K562 (cell line): Measurements from ENCODE around the gene PARD3B. TPM values are rescaled to one million over a fixed set of nuclear protein-coding genes. Genes with fewer than 3 reads are reported as not detected.

Experiments
- ATAC-seq: fragments of 200-7000 bp; cut with Tn5 transposase; 3 replicates; pipeline ENCODE4 v1.9.1; 2020; ENCODE audit warnings: moderate library complexity
- BruUV-seq: library from RNA; stranded (reverse); fragments of 400-500 nt; replicated peaks from 2 replicates; lab custom pipeline; 2021; lab: Mats Ljungman, UMichigan
- CTCF ChIA-PET: fragments of 300-600 bp; formaldehyde crosslinking; extraction: SDS; loops from one replicate; lab custom pipeline; 2021; ENCODE audit warnings: low intra/inter-chr PET ratio; lab: Yijun Ruan, JAX
- POLR2A ChIA-PET: fragments of 300-600, 350-650 bp; sonication (Branson Sonifier 250); formaldehyde crosslinking; extraction: SDS; loops from one replicate; lab custom pipeline; 2021; ENCODE audit warnings: antibody characterized with exemption, inconsistent platforms; lab: Yijun Ruan, JAX
- DNase-seq, 4 experiments: peaks; one replicate each; pipeline versions ENCODE4 v3.0.0 to v3.0.0-alpha.2; 2011 to 2018; ENCODE audit warnings: low spot score in 3 of 4, mixed read lengths in 3 of 4; ENCODE audit errors: extremely low read depth in 1 of 4
- FAIRE-seq: peaks from 2 replicates; lab custom pipeline; 2011; peaks lifted over from hg19 to GRCh38; lab: Jason Lieb, UNC
- H2AFZ ChIP-seq: 2 replicates; pipeline ENCODE4 v1.6.0; 2011; ENCODE audit warnings: low read depth, low read length, control low read depth, inconsistent platforms
- H3K27ac ChIP-seq: fragments of 200-600 bp; 3 replicates; pipeline ENCODE4 v1.8.0; 2011; ENCODE audit warnings: low read depth, mild to moderate bottlenecking, control low read depth, inconsistent platforms, low read length, moderate library complexity, mixed read lengths; ENCODE audit errors: extremely low read depth
- H3K27me3 ChIP-seq, 2 experiments: fragments of 300-600 bp in 1 of 2; 2 replicates in 1 of 2; 3 replicates in 1 of 2; pipeline versions ENCODE4 v1.6.0 to v1.8.0; 2011; ENCODE audit warnings: inconsistent platforms in 2 of 2, low read length in 2 of 2, mild to moderate bottlenecking in 1 of 2, mixed read lengths in 1 of 2, moderate library complexity in 1 of 2; ENCODE audit not compliant: control insufficient read depth in 2 of 2, insufficient read depth in 2 of 2
- H3K36me3 ChIP-seq: fragments of 300-600 bp; 3 replicates; pipeline ENCODE4 v1.8.0; 2011; ENCODE audit warnings: mild to moderate bottlenecking, low read length, inconsistent platforms; ENCODE audit not compliant: control insufficient read depth, insufficient read depth
- H3K4me1 ChIP-seq, 2 experiments: fragments of 200-600 bp in 1 of 2; replicated peaks in 1 of 2; 2 replicates in 1 of 2; 3 replicates in 1 of 2; pipeline versions ENCODE4 v1.5.1 to v1.8.0; 2011; ENCODE audit warnings: inconsistent platforms in 2 of 2, low read length in 2 of 2, mild to moderate bottlenecking in 1 of 2, mixed read lengths in 1 of 2, moderate library complexity in 1 of 2; ENCODE audit not compliant: control insufficient read depth in 2 of 2, insufficient read depth in 2 of 2
- H3K4me2 ChIP-seq: 2 replicates; pipeline ENCODE4 v1.6.1; 2011; ENCODE audit warnings: low read length, control low read depth, inconsistent platforms, mixed read lengths; ENCODE audit not compliant: insufficient read depth
- H3K4me3 ChIP-seq: fragments of 200-600 bp; sonication (generic), shearing (Covaris generic); 2 replicates; pipeline ENCODE4 v1.5.1; 2016; ENCODE audit warnings: control low read depth, inconsistent platforms
- H3K79me2 ChIP-seq: fragments of 200-600 bp; 3 replicates; pipeline ENCODE4 v1.8.0; 2011; ENCODE audit warnings: low read length, inconsistent platforms; ENCODE audit not compliant: control insufficient read depth, insufficient read depth
- H3K9ac ChIP-seq, 2 experiments: 2 replicates each; pipeline versions ENCODE4 v1.6.0 to v1.6.1; 2011; ENCODE audit warnings: low read depth in 2 of 2, low read length in 2 of 2, control low read depth in 1 of 2, inconsistent platforms in 1 of 2, mild to moderate bottlenecking in 1 of 2, mixed read lengths in 1 of 2; ENCODE audit not compliant: insufficient read depth in 1 of 2
- H3K9me1 ChIP-seq: one replicate; pipeline ENCODE4 v1.6.0; 2011; ENCODE audit warnings: inconsistent platforms, mild to moderate bottlenecking, low read length, moderate library complexity; ENCODE audit not compliant: control insufficient read depth, insufficient read depth
- H3K9me3 ChIP-seq: replicated peaks from 2 replicates; pipeline ENCODE4 v1.5.1; 2011; ENCODE audit warnings: low read depth, low read length, inconsistent platforms; ENCODE audit not compliant: control insufficient read depth, insufficient read depth
- H4K20me1 ChIP-seq: replicated peaks from 2 replicates; pipeline ENCODE4 v1.6.1; 2011; ENCODE audit warnings: low read length, inconsistent platforms, mixed read lengths; ENCODE audit not compliant: control insufficient read depth, insufficient read depth
- ARID2 ChIP-seq: fragments of 450-650 bp; IDR thresholded peaks from 2 replicates; pipeline ENCODE4 v1.6.1; 2017; ENCODE audit warnings: antibody characterized with exemption, mild to moderate bottlenecking
- CBX3 ChIP-seq, 2 experiments: IDR thresholded peaks; 1 replicate in 1 of 2; 2 replicates in 1 of 2; pipeline ENCODE4 v1.6.1; 2012; ENCODE audit warnings: inconsistent platforms in 2 of 2, low read length in 2 of 2, borderline replicate concordance in 1 of 2, control low read depth in 1 of 2
- CSDE1 ChIP-seq, 2 experiments: fragments of 450-650 bp; IDR thresholded peaks; 2 replicates each; pipeline ENCODE4 v1.6.1; 2016; ENCODE audit warnings: mild to moderate bottlenecking in 1 of 2
- ETS1 ChIP-seq: conservative IDR thresholded peaks from 2 replicates; pipeline ENCODE4 v1.6.1; 2011; ENCODE audit warnings: low read depth, mild to moderate bottlenecking, low read length; ENCODE audit not compliant: control insufficient read depth
- EWSR1 ChIP-seq: fragments of 450-650 bp; IDR thresholded peaks from 2 replicates; pipeline ENCODE4 v1.6.1; 2018; ENCODE audit warnings: borderline replicate concordance, mild to moderate bottlenecking, low read depth, moderate library complexity; ENCODE audit not compliant: partially characterized antibody
- MECOM ChIP-seq: fragments of 250-450 bp; sonication (Bioruptor Pico); IDR thresholded peaks from 2 replicates; pipeline ENCODE4 v1.8.0; 2022; ENCODE audit warnings: inconsistent platforms
- NFXL1 ChIP-seq: fragments of 450-650 bp; formaldehyde crosslinking; IDR thresholded peaks from 2 replicates; pipeline ENCODE4 v1.4.0; 2021; ENCODE audit warnings: mild to moderate bottlenecking
- PRMT5 ChIP-seq: sonication (generic); formaldehyde crosslinking; IDR thresholded peaks from 2 replicates; pipeline ENCODE4 v1.5.0; 2020; ENCODE audit warnings: missing genetic modification reagents
- RBM14 ChIP-seq: fragments of 200-400 bp; formaldehyde crosslinking; IDR thresholded peaks from 2 replicates; pipeline ENCODE4 v1.6.1; 2018; ENCODE audit warnings: low read depth, mild to moderate bottlenecking, low read length, moderate library complexity, borderline replicate concordance; ENCODE audit not compliant: insufficient read depth
- SMAD1 ChIP-seq: fragments of 150-350 bp; IDR thresholded peaks from 2 replicates; pipeline ENCODE4 v1.6.1; 2014; ENCODE audit warnings: low read length, low read depth; ENCODE audit not compliant: partially characterized antibody
- SREBF1 ChIP-seq: fragments of 150-350 bp; IDR thresholded peaks from 2 replicates; pipeline ENCODE4 v1.6.1; 2014; ENCODE audit warnings: antibody characterized with exemption, low read depth, low read length, borderline replicate concordance
- SRSF9 ChIP-seq: fragments of 200-400 bp; formaldehyde crosslinking; IDR thresholded peaks from 2 replicates; pipeline ENCODE4 v1.6.1; 2017; ENCODE audit warnings: low read depth, low read length, borderline replicate concordance
- TAF7 ChIP-seq: fragments of 450-650 bp; IDR thresholded peaks from 2 replicates; pipeline ENCODE4 v1.6.1; 2016; ENCODE audit warnings: missing genetic modification characterization, missing compliant biosample characterization
- ZFP1 ChIP-seq: fragments of 450-650 bp; formaldehyde crosslinking; IDR thresholded peaks from 2 replicates; pipeline ENCODE4 v1.4.0; 2020; ENCODE audit warnings: mild to moderate bottlenecking, mixed read lengths
- ZNF24 ChIP-seq: fragments of 450-650 bp; IDR thresholded peaks from 2 replicates; pipeline ENCODE4 v1.6.1; 2016
- WGBS: fragments of 100-300 bp; shearing (Covaris generic); methylation state at CpG from one replicate; pipeline ENCODE4 v1.1.6; 2016; ENCODE audit warnings: low coverage, mixed read lengths; ENCODE audit not compliant: insufficient coverage; ENCODE audit errors: missing lambda C conversion rate; 5-methylcytosine and 5-hydroxymethylcytosine counted together
- in situ Hi-C: fragments of 300-500 bp; cut with MboI; formaldehyde crosslinking; loops from 4 replicates; pipeline ENCODE4 v1.15.0; 2018; ENCODE audit warnings: inconsistent platforms, mixed read lengths
- intact Hi-C: fragments of 100-400 bp; cut with micrococcal nuclease; formaldehyde crosslinking; loops from 2 replicates; pipeline ENCODE4 v1.14.2; 2022
- polyA plus RNA-seq, 8 experiments: library from polyadenylated mRNA; depleted of rRNA in 4 of 8; stranded (reverse) in 5 of 8; unstranded in 3 of 8; fragments of >200 nt; fragmentation: Nextera tagmentation in 2 of 8; fragmentation: Illumina TruSeq in 1 of 8; extraction: Ambion mirVana in 2 of 8; extraction: Trizol in 1 of 8; gene quantifications; 2 replicates each; pipeline versions ENCODE4 v1.2.1 to v1.2.3, GENCODE V29; 2011 to 2014; ENCODE audit warnings: inconsistent platforms in 1 of 8, missing spikeins in 1 of 8
- total RNA-seq, 7 experiments: library from RNA; depleted of rRNA in 6 of 7; stranded (reverse); fragments of >200 nt in 6 of 7; fragmentation: Illumina TruSeq in 2 of 7; extraction: Trizol in 2 of 7; gene quantifications; 2 replicates each; pipeline versions ENCODE4 v1.2.1 to v1.2.3, GENCODE V29; 2011 to 2021; ENCODE audit warnings: low replicate concordance in 1 of 7

The PARD3B gene
- total and polyA plus RNA-seq, 9 of the 15 experiments (the other 6 are each of a cell fraction or from before 2014, with no cell fraction given): 0.15 to 3.0 (median 1.1) TPM

GRCh38 chr2:205405752-205406151 is 860.5 kb downstream of the PARD3B start:
- Histone ChIP-seq H3K9me1 (no peaks in the 10 kb centered on the region), H3K79me2 (no peaks in the 10 kb centered on the region), H3K4me2 (no peak overlapping the region), H3K9me3 (no peaks in the 10 kb centered on the region), H2AFZ (no peak overlapping the region), H4K20me1 (no peaks in the 10 kb centered on the region), H3K27ac (no peak overlapping the region), H3K9ac (no peak overlapping the region), H3K4me3 (no peak overlapping the region), H3K27me3 (no peaks in the 10 kb centered on the region), H3K4me1 (no peaks in the 10 kb centered on the region), H3K36me3 (no peaks in the 10 kb centered on the region)
- POLR2A ChIA-PET: no interaction called here
- ATAC-seq: no peak
- DNase-seq: no peak
- intact Hi-C loops: no loop called here
- CTCF ChIA-PET: no interaction called here
- in situ Hi-C loops: no loop called here
- BruUV-seq: no TSS peak
- no peak for FAIRE-seq
- WGBS: 4% methylated on average over 3 of the region's 3 CpGs
- no peak for TF ChIP-seq SMAD1
- no peak for TF ChIP-seq NFXL1 (CRISPR knock-in tag)
- no peak for TF ChIP-seq SREBF1
- TF ChIP-seq ZNF24: no peak
- no peak for TF ChIP-seq RBM14
- no peak for TF ChIP-seq EWSR1
- no peak for TF ChIP-seq TAF7 (tag)
- TF ChIP-seq ETS1: no peak
- TF ChIP-seq SRSF9: no peak
- no peak for TF ChIP-seq PRMT5 (CRISPR knock-in tag)
- no peak for TF ChIP-seq CSDE1 (IDR thresholded peaks at IDR 0.05)
- no peak for TF ChIP-seq ZFP1
- no peak for TF ChIP-seq ARID2
- no peak for TF ChIP-seq CBX3 (IDR thresholded peaks at IDR 0.05; ENCODE audit: borderline replicate concordance in 1 of 2, low read length in 2 of 2)
- TF ChIP-seq MECOM (CRISPR knock-in tag): no peak
